GM19438 (cell line): ENCODE results near the gene ARFGAP3.

Experiments
- ATAC-seq: cut with Tn5 transposase; IDR thresholded peaks from one replicate; pipeline ENCODE4 v1.9.1; 2021; ENCODE audit warnings: low read depth; ENCODE audit not compliant: unreplicated experiment

Gene ARFGAP3

GRCh38 chr22:42856865-42857704 lies at the start of gene ARFGAP3:
Gene ARFGAP3 (minus strand): TSS chr22:42857273. CDS start chr22:42857182, 91 bp downstream.
- peak; percentile 76 for ATAC-seq

- ATAC-seq, result no peak
These were observed 48.7 kb upstream of the ARFGAP3 start for GRCh38 chr22:42905702-42906183.

- no peak for ATAC-seq
These were observed 48.1 kb upstream of the ARFGAP3 start for GRCh38 chr22:42905217-42905616.

GRCh38 chr22:42904050-42904449 lies 47.0 kb upstream of the ARFGAP3 start:
- ATAC-seq, result no peak

GRCh38 chr22:42902875-42903510 lies 45.9 kb upstream of the ARFGAP3 start:
- no peak for ATAC-seq

- no peak for ATAC-seq
These were observed 44.9 kb upstream of the ARFGAP3 start for GRCh38 chr22:42901790-42902508.

GRCh38 chr22:42897960-42898359 lies 40.9 kb upstream of the ARFGAP3 start:
- ATAC-seq, result no peak

- no peak for ATAC-seq
These were observed 38.5 kb upstream of the ARFGAP3 start for GRCh38 chr22:42895541-42895981.

GRCh38 chr22:42895087-42895486 lies 38.0 kb upstream of the ARFGAP3 start:
- no peak for ATAC-seq

GRCh38 chr22:42893371-42894150 lies 36.5 kb upstream of the ARFGAP3 start:
- no peak for ATAC-seq

- ATAC-seq, result no peak
These were observed 35.7 kb upstream of the ARFGAP3 start for GRCh38 chr22:42892571-42893316.

GRCh38 chr22:42892156-42892555 lies 35.1 kb upstream of the ARFGAP3 start:
- no peak for ATAC-seq

- no peak for ATAC-seq
These were observed 34.6 kb upstream of the ARFGAP3 start for GRCh38 chr22:42891696-42892095.

- no peak for ATAC-seq
These were observed 33.9 kb upstream of the ARFGAP3 start for GRCh38 chr22:42891008-42891407.

- peak; percentile 59 for ATAC-seq
These were observed 32.2 kb upstream of the ARFGAP3 start for GRCh38 chr22:42889304-42889703.

GRCh38 chr22:42887523-42888507 lies 30.7 kb upstream of the ARFGAP3 start:
- ATAC-seq, result no peak

- ATAC-seq, result no peak
These were observed 30.0 kb upstream of the ARFGAP3 start for GRCh38 chr22:42887120-42887519.

GRCh38 chr22:42885446-42885845 lies 28.4 kb upstream of the ARFGAP3 start:
- ATAC-seq, result no peak
